MCF 10A (cell line): ENCODE data around the gene MTMR3. TPM values are rescaled to one million over a fixed set of nuclear protein-coding genes. Genes with fewer than 3 reads are reported as not detected.

Source experiments
- BruUV-seq: library from RNA; stranded (reverse); fragments of 400-500 nt; replicated peaks from 2 replicates; lab custom pipeline; 2021; lab: Mats Ljungman, UMichigan
- CTCF ChIA-PET: fragments of 300-600 bp; sonication (Branson Sonifier 250); formaldehyde crosslinking; extraction: SDS; loops from one replicate; lab custom pipeline; 2021; ENCODE audit warnings: antibody characterized with exemption, inconsistent platforms; lab: Yijun Ruan, JAX
- POLR2A ChIA-PET: fragments of 300-600, 350-650 bp; sonication (Branson Sonifier 250); formaldehyde crosslinking; extraction: SDS; loops from one replicate; lab custom pipeline; 2020; ENCODE audit warnings: antibody characterized with exemption, inconsistent platforms; lab: Yijun Ruan, JAX
- DNase-seq: peaks from one replicate; pipeline ENCODE4 v3.0.0-alpha.2; 2018; ENCODE audit not compliant: unreplicated experiment
- H3K27ac Mint-ChIP-seq: one replicate; pipeline ENCODE4 v1.8.0; 2022; ENCODE audit warnings: mild to moderate bottlenecking, low read depth, mixed read lengths; ENCODE audit not compliant: unreplicated experiment
- H3K27me3 Mint-ChIP-seq: one replicate; pipeline ENCODE4 v1.8.0; 2022; ENCODE audit warnings: mixed read lengths; ENCODE audit not compliant: insufficient read depth, unreplicated experiment
- H3K36me3 Mint-ChIP-seq: one replicate; pipeline ENCODE4 v1.8.0; 2022; ENCODE audit warnings: mild to moderate bottlenecking, moderate library complexity, mixed read lengths; ENCODE audit not compliant: insufficient read depth, unreplicated experiment
- H3K4me1 Mint-ChIP-seq: one replicate; pipeline ENCODE4 v1.8.0; 2022; ENCODE audit warnings: mixed read lengths; ENCODE audit not compliant: insufficient read depth, unreplicated experiment
- H3K4me3 Mint-ChIP-seq: one replicate; pipeline ENCODE4 v1.8.0; 2022; ENCODE audit warnings: mild to moderate bottlenecking, moderate library complexity, mixed read lengths; ENCODE audit not compliant: unreplicated experiment
- H3K9me3 Mint-ChIP-seq: one replicate; pipeline ENCODE4 v1.8.0; 2022; ENCODE audit warnings: mixed read lengths; ENCODE audit not compliant: unreplicated experiment
- CTCF ChIP-seq: fragments of 200-600 bp; IDR thresholded peaks from one replicate; pipeline ENCODE4 v1.8.0; 2022; ENCODE audit warnings: antibody characterized with exemption, mild to moderate bottlenecking; ENCODE audit not compliant: unreplicated experiment
- intact Hi-C: fragments of 100-400 bp; cut with micrococcal nuclease; formaldehyde crosslinking; loops from 2 replicates; pipeline ENCODE4 v1.14.1; 2022
- total RNA-seq: library from RNA; stranded (reverse); gene quantifications from 2 replicates; pipeline ENCODE4 v1.2.3, GENCODE V29; 2022

The MTMR3 gene
- total RNA-seq, 1 experiment from 2014 or later, result 34.4 TPM

GRCh38 chr22:29872989-29873388 lies 10.0 kb upstream of the MTMR3 start:
- H3K27me3 Mint-ChIP-seq, result no peaks in the 10 kb centered on the region
- DNase-seq, result no peak
- no peak for TF ChIP-seq CTCF
- POLR2A ChIA-PET, result interaction anchor here (0.6 to 1.7 kb wide), 2 partner anchors 36 to 105 kb away, joined by 3 read pairs; no protein-coding TSS in a partner anchor
- H3K27ac Mint-ChIP-seq, result no peak overlapping the region
- no peaks in the 10 kb centered on the region for H3K9me3 Mint-ChIP-seq
- intact Hi-C loops, result no loop called here
- H3K36me3 Mint-ChIP-seq, result peaks cover 6% of the 10 kb centered on the region
- no TSS peak for BruUV-seq
- peaks cover 5% of the 10 kb centered on the region for H3K4me1 Mint-ChIP-seq
- H3K4me3 Mint-ChIP-seq, result no peak overlapping the region
- CTCF ChIA-PET, result interaction anchor here (1.1 kb wide), 1 partner anchor 35 kb away, joined by 5 read pairs; the partner anchor contains the start of gene ASCC2

GRCh38 chr22:29873943-29874342 lies 9.0 kb upstream of the MTMR3 start:
- ChIA-PET CTCF (interaction anchor here (0.7 to 1.2 kb wide), 3 partner anchors 12 to 1979 kb away, joined by 3 to 6 read pairs (median 4); no protein-coding TSS in a partner anchor), POLR2A (interaction anchor here (0.7 to 1.3 kb wide), 2 partner anchors 9 to 26 kb away, joined by 3 to 4 read pairs; partner anchors contain the start of gene MTMR3)
- DNase-seq, result no peak
- peaks cover 6% of the 10 kb centered on the region for H3K36me3 Mint-ChIP-seq
- H3K27me3 Mint-ChIP-seq, result no peaks in the 10 kb centered on the region
- intact Hi-C loops, result no loop called here
- TF ChIP-seq CTCF, result no peak
- no peak overlapping the region for H3K27ac Mint-ChIP-seq
- no peaks in the 10 kb centered on the region for H3K9me3 Mint-ChIP-seq
- H3K4me1 Mint-ChIP-seq, result peaks cover 5% of the 10 kb centered on the region
- H3K4me3 Mint-ChIP-seq, result no peak overlapping the region
- BruUV-seq, result no TSS peak

GRCh38 chr22:29877620-29878019 lies 5.4 kb upstream of the MTMR3 start:
- TF ChIP-seq CTCF, result no peak
- H3K36me3 Mint-ChIP-seq, result peaks cover 6% of the 10 kb centered on the region
- H3K4me3 Mint-ChIP-seq, result no peak overlapping the region
- no peaks in the 10 kb centered on the region for H3K4me1 Mint-ChIP-seq
- intact Hi-C loops, result no loop called here
- no peaks in the 10 kb centered on the region for H3K9me3 Mint-ChIP-seq
- H3K27me3 Mint-ChIP-seq, result no peaks in the 10 kb centered on the region
- ChIA-PET CTCF (interaction anchor here (0.7 kb wide), 1 partner anchor 131 kb away, joined by 3 read pairs; no protein-coding TSS in a partner anchor), POLR2A (no interaction called here)
- no peak overlapping the region for H3K27ac Mint-ChIP-seq
- DNase-seq, result no peak
- no TSS peak for BruUV-seq

- Mint-ChIP-seq H3K9me3 (no peaks in the 10 kb centered on the region), H3K27ac (no peak overlapping the region), H3K4me3 (no peak overlapping the region), H3K4me1 (peaks cover 7% of the 10 kb centered on the region), H3K27me3 (no peaks in the 10 kb centered on the region), H3K36me3 (peaks cover 5% of the 10 kb centered on the region)
- intact Hi-C loops, result no loop called here
- DNase-seq, result no peak
- CTCF ChIA-PET, result no interaction called here
- POLR2A ChIA-PET, result interaction anchor here (1.2 kb wide), 1 partner anchor 43 kb away, joined by 3 read pairs; no protein-coding TSS in a partner anchor
- no TSS peak for BruUV-seq
- TF ChIP-seq CTCF, result no peak
Measured at GRCh38 chr22:29879753-29880152, 3.2 kb upstream of the MTMR3 start.
